ENCODE measurements around the gene KIT.
"Not testable (repeated sequence)": the region's sequence is repeated elsewhere in the genome, so short reads cannot be mapped to it uniquely, and the experiment has no call there.

The KIT gene

GRCh38 chr4:54657551-54658251 is at the start of gene KIT:
KIT (plus strand) TSS chr4:54657957; CDS start chr4:54658015, 58 bp downstream.
- FAIRE-seq (no peak), DNase-seq (ENCODE audit: extremely low spot score, insufficient read length, low read depth) (no peak)

- DNase-seq (ENCODE audit: extremely low spot score, insufficient read length, low read depth), result no peak
- FAIRE-seq, result no peak
Observed at GRCh38 chr4:54609310-54609709, 48.4 kb upstream of the KIT start.

GRCh38 chr4:54614149-54614548 is 43.6 kb upstream of the KIT start:
- FAIRE-seq, result no peak
- no peak for DNase-seq (ENCODE audit: extremely low spot score, insufficient read length, low read depth)

- FAIRE-seq, result no peak
Observed at GRCh38 chr4:54620773-54621172, 37.0 kb upstream of the KIT start.

GRCh38 chr4:54625391-54625790 is 32.4 kb upstream of the KIT start:
- FAIRE-seq (no peak), DNase-seq (ENCODE audit: extremely low spot score, insufficient read length, low read depth) (no peak)

More at GRCh38 chr4:54620773-54621172, 37.0 kb upstream of the KIT start:
- DNase-seq (ENCODE audit: extremely low spot score, insufficient read length, low read depth), result no peak

GRCh38 chr4:54626113-54626512 is 31.6 kb upstream of the KIT start:
- FAIRE-seq (no peak), DNase-seq (ENCODE audit: extremely low spot score, insufficient read length, low read depth) (no peak)

GRCh38 chr4:54632537-54632936 is 25.2 kb upstream of the KIT start:
- FAIRE-seq (no peak), DNase-seq (ENCODE audit: extremely low spot score, insufficient read length, low read depth) (no peak)

GRCh38 chr4:54633102-54633740 is 24.5 kb upstream of the KIT start:
- FAIRE-seq; DNase-seq (ENCODE audit: extremely low spot score, insufficient read length, low read depth): not testable (repeated sequence)

GRCh38 chr4:54635318-54635717 is 22.4 kb upstream of the KIT start:
- DNase-seq (ENCODE audit: extremely low spot score, insufficient read length, low read depth) (no peak), FAIRE-seq (no peak)

- no peak for DNase-seq (ENCODE audit: extremely low spot score, insufficient read length, low read depth)
- no peak for FAIRE-seq
Observed at GRCh38 chr4:54637325-54637724, 20.4 kb upstream of the KIT start.

GRCh38 chr4:54641101-54641500 is 16.7 kb upstream of the KIT start:
- FAIRE-seq; DNase-seq (ENCODE audit: extremely low spot score, insufficient read length, low read depth): not testable (repeated sequence)

GRCh38 chr4:54643172-54643571 is 14.6 kb upstream of the KIT start:
- FAIRE-seq (no peak), DNase-seq (ENCODE audit: extremely low spot score, insufficient read length, low read depth) (no peak)

GRCh38 chr4:54643958-54644751 is 13.6 kb upstream of the KIT start:
- no peak for FAIRE-seq
- no peak for DNase-seq (ENCODE audit: extremely low spot score, insufficient read length, low read depth)

GRCh38 chr4:54645830-54646229 is 11.9 kb upstream of the KIT start:
- DNase-seq (ENCODE audit: extremely low spot score, insufficient read length, low read depth), result no peak
- FAIRE-seq, result no peak

GRCh38 chr4:54647070-54647469 is 10.7 kb upstream of the KIT start:
- FAIRE-seq (no peak), DNase-seq (ENCODE audit: extremely low spot score, insufficient read length, low read depth) (no peak)

- DNase-seq (ENCODE audit: extremely low spot score, insufficient read length, low read depth) (no peak), FAIRE-seq (no peak)
Observed at GRCh38 chr4:54651050-54651449, 6.7 kb upstream of the KIT start.

- FAIRE-seq, result no peak
- DNase-seq (ENCODE audit: extremely low spot score, insufficient read length, low read depth), result no peak
Observed at GRCh38 chr4:54654753-54655152, 3.0 kb upstream of the KIT start.

GRCh38 chr4:54657185-54657550 is 589 bp upstream of the KIT start:
- no peak for DNase-seq (ENCODE audit: extremely low spot score, insufficient read length, low read depth)
- FAIRE-seq, result no peak

GRCh38 chr4:54658252-54659093 is 716 bp downstream of the KIT start:
- FAIRE-seq, result no peak
- DNase-seq (ENCODE audit: extremely low spot score, insufficient read length, low read depth), result no peak

- DNase-seq (ENCODE audit: extremely low spot score, insufficient read length, low read depth), result no peak
- FAIRE-seq, result no peak
Observed at GRCh38 chr4:54659313-54659712, 1.6 kb downstream of the KIT start.

Data from GM18507 (cell line).